Renal cortex interstitium (tissue), 15 donors: ENCODE data around the gene SLC25A13. TPM values are rescaled to one million over a fixed set of nuclear protein-coding genes. Genes with fewer than 3 reads are reported as not detected.
"Not testable (repeated sequence)": the region's sequence is repeated elsewhere in the genome, so short reads cannot be mapped to it uniquely, and the experiment has no call there.

ENCODE experiments used
- DNase-seq, 11 donors: peaks; one replicate each; pipeline ENCODE4 v3.0.0-alpha.2; 2013; ENCODE audit warnings: low read depth in 9 of 11, low spot score in 4 of 11; ENCODE audit errors: extremely low read depth in 1 of 11
- long read RNA-seq, 16 experiments: transcript quantifications; one replicate each; lab custom pipeline, GENCODE V29; 2026
- polyA plus RNA-seq, 3 donors: library from polyadenylated mRNA; unstranded; fragments of 120-200 nt; gene quantifications; one replicate each; pipeline ENCODE4 v1.2.1, GENCODE V29; 2013; ENCODE audit not compliant: insufficient read length in 3 of 3

Gene SLC25A13
- polyA plus RNA-seq, result 10 to 100 TPM; 39.4 to 46.4 (median 45.6) TPM
- long read RNA-seq, donor 1, partial matches to known transcripts, result 0 of 4 reads
- long read RNA-seq, donor 1, other reads (novel, unspliced or antisense), result 0 of 4 reads
- long read RNA-seq, donor 2, transcript SLC25A13-201 (18 exons, 3,136 nt), result major isoform, 5 of 5 reads
- long read RNA-seq, donor 2, partial matches to known transcripts, result 0 of 5 reads
- long read RNA-seq, donor 2, other reads (novel, unspliced or antisense), result 0 of 5 reads
- long read RNA-seq, donor 3, partial matches to known transcripts, result 0 of 4 reads
- long read RNA-seq, donor 3, other reads (novel, unspliced or antisense), result 0 of 4 reads
- long read RNA-seq, donor 4, partial matches to known transcripts, result 5 of 9 reads
- long read RNA-seq, donor 4, other reads (novel, unspliced or antisense), result 0 of 9 reads
- long read RNA-seq, donor 5, result 0 reads
- long read RNA-seq, donor 6, partial matches to known transcripts, result 0 of 3 reads
- long read RNA-seq, donor 6, other reads (novel, unspliced or antisense), result 0 of 3 reads
- long read RNA-seq, donor 7, transcript SLC25A13-201 (18 exons, 3,136 nt), result major isoform, 7 of 7 reads
- long read RNA-seq, donor 7, partial matches to known transcripts, result 0 of 7 reads
- long read RNA-seq, donor 7, other reads (novel, unspliced or antisense), result 0 of 7 reads
- long read RNA-seq, donor 8, result 0 reads
- long read RNA-seq, donor 9, partial matches to known transcripts, result 0 of 3 reads
- long read RNA-seq, donor 9, other reads (novel, unspliced or antisense), result 0 of 3 reads
- long read RNA-seq, donor 10, partial matches to known transcripts, result 0 of 1 reads
- long read RNA-seq, donor 10, other reads (novel, unspliced or antisense), result 0 of 1 reads
- long read RNA-seq, donor 11, partial matches to known transcripts, result 7 of 8 reads
- long read RNA-seq, donor 11, other reads (novel, unspliced or antisense), result 0 of 8 reads
- long read RNA-seq, donor 12, transcript SLC25A13-201 (18 exons, 3,136 nt), result major isoform, 7 of 8 reads
- long read RNA-seq, donor 12, partial matches to known transcripts, result 0 of 8 reads
- long read RNA-seq, donor 12, other reads (novel, unspliced or antisense), result 0 of 8 reads
- long read RNA-seq, donor 13, result 0 reads
- long read RNA-seq, donor 14, partial matches to known transcripts, result 0 of 2 reads
- long read RNA-seq, donor 14, other reads (novel, unspliced or antisense), result 0 of 2 reads
- long read RNA-seq, donor 15, partial matches to known transcripts, result 0 of 1 reads
- long read RNA-seq, donor 15, other reads (novel, unspliced or antisense), result 0 of 1 reads
- long read RNA-seq, donor 16, transcript SLC25A13-201 (18 exons, 3,136 nt), result major isoform, 8 of 34 reads
- long read RNA-seq, donor 16, partial matches to known transcripts, result 19 of 34 reads
- long read RNA-seq, donor 16, other reads (novel, unspliced or antisense), result 6 of 34 reads

- peak; percentile 35 to 80 (median 70) for DNase-seq
These were observed at the start of gene SLC25A13 for GRCh38 chr7:96321658-96322372. Gene SLC25A13 (minus strand): TSS chr7:96322098. CDS start chr7:96321956, 142 bp downstream.

DNA sequence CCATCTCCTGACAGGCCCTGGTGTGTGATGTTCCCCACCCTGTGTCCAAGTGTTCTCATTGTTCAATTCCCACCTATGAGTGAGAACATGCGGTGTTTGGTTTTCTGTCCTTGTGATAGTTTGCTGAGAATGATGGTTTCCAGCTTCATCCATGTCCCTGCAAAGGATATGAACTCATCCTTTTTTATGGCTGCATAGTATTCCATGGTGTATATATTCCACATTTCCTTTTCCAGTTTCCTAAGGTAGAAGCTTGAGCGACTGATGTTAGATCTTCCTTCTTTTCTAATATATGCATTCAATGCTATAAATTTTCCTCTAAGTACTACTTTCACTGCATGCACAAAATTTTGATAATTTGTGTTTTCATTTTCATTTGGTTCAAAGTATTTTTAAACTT, 44.0 kb upstream of the SLC25A13 start:
- not testable (repeated sequence) for DNase-seq

GRCh38 chr7:96361116-96361857, 39.4 kb upstream of the SLC25A13 start:
- DNase-seq, result no peak

DNA sequence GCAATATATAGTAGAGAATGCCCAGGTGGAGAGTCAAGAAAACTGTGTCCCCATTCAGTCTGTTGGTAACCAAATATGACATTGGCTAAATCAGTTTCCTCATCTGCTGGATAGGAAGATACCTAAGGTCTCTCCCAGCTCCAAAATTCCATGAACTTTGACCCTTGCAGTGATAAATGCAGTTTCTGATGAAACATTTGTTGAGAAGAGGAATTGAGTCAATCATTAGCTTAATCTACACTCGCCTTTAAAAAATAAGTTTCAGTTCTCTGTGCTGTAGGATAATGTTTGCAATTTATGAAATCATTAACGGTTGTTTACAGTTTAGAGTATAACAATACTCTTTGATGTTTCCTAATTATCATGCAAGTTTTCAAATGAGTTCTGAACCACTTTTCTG, 38.0 kb upstream of the SLC25A13 start:
- no peak for DNase-seq

DNA sequence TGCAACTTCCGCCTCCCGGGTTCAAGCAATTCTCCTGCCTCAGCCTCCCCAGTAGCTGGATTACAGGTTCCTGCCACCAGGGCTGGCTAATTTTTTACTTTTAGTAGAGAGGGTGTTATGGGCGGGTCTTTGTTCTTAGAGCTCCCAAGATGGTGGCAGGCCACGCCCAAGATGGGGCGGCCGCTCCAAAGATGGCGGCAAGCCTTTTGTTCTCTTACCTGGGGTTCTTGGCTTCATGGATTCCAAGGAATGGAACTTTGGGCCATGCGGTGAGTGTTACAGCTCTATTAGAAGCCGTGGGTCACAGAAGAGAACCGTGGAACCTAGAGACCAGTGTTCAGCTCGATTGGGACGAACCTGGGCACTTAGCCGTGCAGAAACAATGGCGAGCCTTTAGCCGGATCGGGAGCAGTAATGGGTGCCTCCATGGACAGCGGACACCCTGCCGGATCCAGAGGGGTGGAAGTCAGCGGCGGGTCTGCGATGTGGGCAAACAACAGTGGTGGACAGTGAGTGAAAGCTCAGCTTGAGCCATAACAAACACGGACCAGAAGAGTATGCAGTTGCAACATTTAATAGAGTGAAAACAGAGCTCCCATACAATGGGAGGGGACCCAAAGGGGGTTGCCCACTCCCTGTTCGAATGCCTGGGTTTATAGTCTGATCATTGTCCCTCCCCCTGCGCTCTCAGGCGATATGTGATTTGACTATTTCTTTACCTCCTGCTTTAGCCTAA, 36.5 kb upstream of the SLC25A13 start:
- not testable (repeated sequence) for DNase-seq

- no peak for DNase-seq
These were observed 34.1 kb upstream of the SLC25A13 start for GRCh38 chr7:96355990-96356506.

- no peak for DNase-seq
These were observed 33.0 kb upstream of the SLC25A13 start for GRCh38 chr7:96354881-96355280.

- no peak for DNase-seq
These were observed 27.7 kb upstream of the SLC25A13 start for GRCh38 chr7:96349572-96349971.

DNA sequence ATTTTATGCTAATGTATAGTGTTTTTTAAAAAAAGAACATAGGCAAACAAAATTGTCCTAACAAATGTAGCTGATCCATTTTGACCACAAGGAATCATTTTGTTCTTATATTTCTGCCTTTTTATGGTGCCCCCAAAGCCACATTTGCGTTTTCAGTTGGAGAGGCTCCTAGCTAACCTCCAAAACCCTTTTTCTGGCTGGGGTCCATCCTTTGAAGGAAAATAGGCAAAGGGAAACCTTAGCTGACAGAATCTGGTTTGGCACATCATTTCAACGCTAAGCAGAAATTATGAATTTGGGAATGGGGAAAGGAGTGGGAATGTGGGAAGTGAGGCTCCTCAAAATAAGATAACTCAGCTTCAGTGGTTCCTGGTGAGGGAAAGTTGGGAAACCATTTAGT, 25.6 kb upstream of the SLC25A13 start:
- no peak for DNase-seq

DNA sequence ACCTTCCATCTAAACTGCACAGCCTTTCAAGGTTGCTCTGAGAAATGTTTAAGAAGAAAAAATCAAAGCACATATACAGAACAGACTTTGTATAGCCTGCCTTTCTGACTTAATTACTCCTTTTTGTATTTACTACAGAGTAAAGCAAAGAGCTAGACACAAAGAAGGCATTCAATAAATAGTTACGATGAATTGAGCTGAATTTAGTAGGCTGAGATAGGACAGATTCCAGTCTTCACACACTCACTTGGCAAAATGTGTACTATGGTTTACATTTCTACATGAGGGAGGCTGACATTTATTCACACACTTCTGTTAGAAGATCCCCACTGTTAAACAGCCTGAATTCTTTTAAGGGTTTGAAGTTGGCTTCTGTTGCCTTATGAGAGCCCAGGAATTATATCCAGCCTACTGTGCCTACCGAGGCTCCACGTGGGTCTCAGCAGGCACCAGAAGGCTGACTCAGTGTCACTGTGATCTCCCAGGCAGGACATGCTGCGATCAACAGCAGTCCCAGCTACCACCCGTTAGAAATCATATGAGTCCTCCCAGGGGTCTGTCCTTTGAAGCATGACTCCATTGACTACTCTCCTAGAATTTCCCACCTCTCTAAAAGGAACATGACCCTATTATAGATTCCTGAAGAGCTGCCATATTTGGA, 24.5 kb upstream of the SLC25A13 start:
- DNase-seq, result no peak

- DNase-seq, result no peak
These were observed 22.3 kb upstream of the SLC25A13 start for GRCh38 chr7:96344236-96344635.

GRCh38 chr7:96342049-96342448, 20.2 kb upstream of the SLC25A13 start:
- DNase-seq, result no peak

GRCh38 chr7:96337519-96337918, 15.6 kb upstream of the SLC25A13 start:
- DNase-seq, result no peak

- no peak for DNase-seq
These were observed 10.4 kb upstream of the SLC25A13 start for GRCh38 chr7:96332325-96332724.

DNA sequence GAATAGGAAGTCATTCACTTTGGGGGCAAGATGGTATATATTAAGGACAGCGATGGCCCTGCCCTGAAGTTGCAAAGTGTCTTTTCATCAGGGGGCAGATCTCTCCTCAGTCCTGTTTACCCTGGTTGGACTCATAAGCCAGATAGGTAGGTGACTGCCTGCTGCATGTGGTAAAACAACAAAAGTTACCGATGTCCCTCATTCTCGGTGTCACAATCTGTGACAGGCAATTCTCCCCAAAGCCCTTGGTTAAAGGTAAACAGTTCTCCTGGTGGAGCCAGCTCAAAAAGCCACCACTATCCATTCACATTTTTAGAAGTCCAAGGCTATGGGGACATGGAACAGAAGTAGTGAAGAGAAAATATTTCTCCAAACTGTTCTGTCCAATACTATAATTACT, 9.9 kb upstream of the SLC25A13 start:
- no peak for DNase-seq

GRCh38 chr7:96331233-96331632, 9.3 kb upstream of the SLC25A13 start:
- DNase-seq, result no peak
